GM12872 (cell line): ENCODE measurements around the gene ILF2.

Experiments used
- TF ChIP-seq, protein P1 (sequence below): IDR thresholded peaks from 3 replicates; pipeline ENCODE4 v1.5.1; 2011; ENCODE audit warnings: low read depth, mild to moderate bottlenecking, low read length, moderate library complexity; ENCODE audit not compliant: insufficient read depth

The ILF2 gene

DNA sequence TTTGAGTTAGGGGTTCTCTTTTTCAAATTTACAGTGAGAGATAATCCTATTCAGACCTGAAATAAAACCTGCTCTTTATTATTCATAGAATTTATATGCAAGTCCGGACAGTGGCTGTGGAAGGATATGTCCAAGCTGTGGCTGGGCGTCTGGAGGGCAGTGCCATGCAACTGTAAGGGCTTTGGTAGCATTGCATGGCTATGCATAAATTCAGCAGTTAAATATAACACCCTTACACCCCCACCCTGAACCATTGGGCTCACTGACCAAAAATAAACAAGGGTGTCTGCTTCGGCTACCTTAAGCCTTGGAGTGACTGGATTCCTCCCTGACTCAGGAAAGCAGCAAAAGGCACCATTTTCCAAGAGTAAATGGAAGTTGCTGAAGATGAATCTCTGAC, 31.5 kb downstream of the ILF2 start:
- TF ChIP-seq, protein P1, sequence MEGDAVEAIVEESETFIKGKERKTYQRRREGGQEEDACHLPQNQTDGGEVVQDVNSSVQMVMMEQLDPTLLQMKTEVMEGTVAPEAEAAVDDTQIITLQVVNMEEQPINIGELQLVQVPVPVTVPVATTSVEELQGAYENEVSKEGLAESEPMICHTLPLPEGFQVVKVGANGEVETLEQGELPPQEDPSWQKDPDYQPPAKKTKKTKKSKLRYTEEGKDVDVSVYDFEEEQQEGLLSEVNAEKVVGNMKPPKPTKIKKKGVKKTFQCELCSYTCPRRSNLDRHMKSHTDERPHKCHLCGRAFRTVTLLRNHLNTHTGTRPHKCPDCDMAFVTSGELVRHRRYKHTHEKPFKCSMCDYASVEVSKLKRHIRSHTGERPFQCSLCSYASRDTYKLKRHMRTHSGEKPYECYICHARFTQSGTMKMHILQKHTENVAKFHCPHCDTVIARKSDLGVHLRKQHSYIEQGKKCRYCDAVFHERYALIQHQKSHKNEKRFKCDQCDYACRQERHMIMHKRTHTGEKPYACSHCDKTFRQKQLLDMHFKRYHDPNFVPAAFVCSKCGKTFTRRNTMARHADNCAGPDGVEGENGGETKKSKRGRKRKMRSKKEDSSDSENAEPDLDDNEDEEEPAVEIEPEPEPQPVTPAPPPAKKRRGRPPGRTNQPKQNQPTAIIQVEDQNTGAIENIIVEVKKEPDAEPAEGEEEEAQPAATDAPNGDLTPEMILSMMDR: no peak

DNA sequence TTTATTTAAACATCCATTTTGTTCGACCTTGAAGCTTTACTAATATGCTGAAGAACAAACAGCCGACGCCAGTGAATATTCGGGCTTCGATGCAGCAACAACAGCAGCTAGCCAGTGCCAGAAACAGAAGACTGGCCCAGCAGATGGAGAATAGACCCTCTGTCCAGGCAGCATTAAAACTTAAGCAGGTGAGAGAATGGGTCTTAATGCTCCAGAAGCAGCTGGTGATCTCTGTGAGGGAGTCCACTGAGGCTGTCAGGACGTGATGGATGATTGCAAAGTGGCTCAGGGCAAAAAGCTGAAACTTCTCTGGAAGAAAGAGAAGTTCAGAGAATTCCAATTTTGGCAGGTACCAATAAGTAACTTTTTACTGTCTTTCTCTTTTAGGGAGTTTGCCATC, 32.5 kb downstream of the ILF2 start:
- TF ChIP-seq, protein P1: no peak

DNA sequence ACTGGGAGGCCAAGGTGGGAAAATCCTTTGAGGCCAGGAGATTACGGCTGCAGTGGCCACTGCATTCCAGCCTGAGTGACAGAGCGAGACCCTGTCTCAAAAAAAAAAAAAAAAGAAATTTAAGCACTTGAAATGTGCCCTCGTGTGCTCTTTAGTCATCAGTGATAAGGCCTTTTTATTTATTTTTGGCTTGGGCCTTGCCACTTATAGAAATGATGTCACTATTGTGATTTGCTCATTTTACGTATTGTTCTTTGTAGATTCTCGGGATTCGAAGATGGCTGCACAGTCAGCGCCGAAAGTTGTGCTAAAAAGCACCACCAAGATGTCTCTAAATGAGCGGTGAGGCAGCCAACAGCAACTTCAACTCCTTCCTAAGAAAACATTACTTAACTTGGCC, 34.5 kb downstream of the ILF2 start:
- TF ChIP-seq, protein P1: no peak

DNA sequence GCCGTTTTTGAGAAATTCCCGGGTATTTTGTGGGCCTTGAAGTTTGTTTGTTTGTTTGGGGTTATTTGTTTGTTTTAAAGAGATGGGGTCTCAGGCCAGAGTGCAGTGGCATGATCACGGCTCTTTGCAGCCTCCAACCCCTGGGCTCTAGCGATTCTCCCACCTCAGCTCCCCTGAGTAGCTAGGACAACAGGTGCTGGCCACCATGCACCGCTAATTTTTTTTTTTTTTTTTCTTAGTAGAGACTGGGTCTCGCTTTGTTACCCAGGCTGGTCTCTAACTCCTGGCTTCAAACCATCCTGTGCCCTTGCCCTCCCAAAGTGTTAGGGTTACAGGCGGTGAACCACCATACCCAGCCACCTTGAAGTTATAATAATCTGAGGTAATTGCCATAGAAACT, 34.9 kb downstream of the ILF2 start:
- TF ChIP-seq, protein P1: no peak

DNA sequence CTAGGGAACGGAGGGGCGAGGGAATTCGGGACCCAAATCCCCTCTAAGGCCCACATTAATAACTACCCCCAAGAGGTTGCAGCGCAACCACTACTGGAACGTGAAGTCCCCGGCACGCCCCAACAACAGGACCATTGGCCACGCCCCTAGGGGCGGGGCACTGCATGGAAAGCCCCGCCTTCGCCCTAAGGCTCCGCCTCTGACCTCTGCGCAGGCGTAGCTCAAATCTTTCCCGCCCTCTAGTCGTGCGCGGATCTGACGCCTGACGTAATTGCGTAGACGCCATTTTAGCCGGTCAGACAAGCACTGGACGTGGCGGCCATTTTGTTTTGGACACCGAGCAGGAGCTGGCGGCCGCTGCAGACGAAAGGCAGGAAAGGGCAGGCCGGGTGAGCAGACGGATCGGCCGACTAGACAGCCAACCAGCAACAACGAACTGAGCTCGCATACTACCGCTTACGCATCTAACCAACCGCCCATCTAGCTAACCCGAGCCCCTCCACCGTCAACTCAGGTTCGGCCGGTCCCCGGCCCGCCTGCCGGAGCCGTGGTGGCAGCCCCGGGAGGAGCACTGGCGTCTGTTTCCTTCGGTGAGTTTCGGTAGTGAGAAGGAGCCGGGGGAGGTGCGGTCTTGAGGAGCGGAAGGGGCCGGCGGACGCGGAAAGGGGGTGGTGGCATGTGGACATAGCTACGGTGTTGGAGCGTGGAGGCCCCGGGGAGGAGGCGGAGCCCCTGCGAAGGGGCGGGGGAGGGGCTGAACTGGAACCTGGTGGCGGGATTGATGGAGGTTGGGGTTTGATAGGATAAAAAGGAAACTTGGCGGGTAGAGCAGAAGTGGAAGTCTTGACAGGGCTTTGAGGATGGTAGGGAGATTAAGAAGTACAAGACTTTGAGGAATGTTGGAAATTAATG, 36.8 kb downstream of the ILF2 start, which contains the start of gene CHTOP:
Gene CHTOP, plus strand, starts transcription at position 313 of the 912 bp plus-strand sequence. CDS start 2,523 bp downstream, outside the sequence.
- TF ChIP-seq, protein P1: no peak

DNA sequence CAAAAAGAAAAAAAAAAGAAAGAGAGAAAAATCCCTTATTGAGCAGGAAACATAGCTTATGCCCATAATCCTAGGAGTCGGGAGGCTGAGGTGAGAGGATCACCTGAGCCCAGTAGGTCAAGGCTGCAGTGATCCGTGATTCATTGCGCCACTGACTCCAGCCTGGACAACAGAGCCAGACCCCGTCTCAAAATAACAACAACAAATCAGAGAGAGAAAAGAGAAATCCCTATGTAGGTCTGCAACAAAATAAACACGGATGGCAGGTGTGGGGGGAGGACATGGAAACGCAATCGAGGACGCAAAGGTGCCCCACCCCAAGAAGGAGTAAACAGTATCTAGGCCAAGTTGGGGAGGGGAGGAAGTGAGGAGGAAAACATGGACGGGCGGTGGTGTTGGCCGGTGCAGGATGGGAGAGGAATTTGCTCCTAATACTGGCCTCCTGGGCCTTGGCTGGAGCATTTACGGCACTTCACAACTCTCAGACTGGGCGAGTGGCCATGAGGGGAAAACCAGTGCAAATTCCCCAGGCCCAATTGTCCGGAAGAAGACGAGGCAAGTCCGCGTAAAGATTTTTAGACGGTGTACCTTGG, 37.5 kb downstream of the ILF2 start:
- TF ChIP-seq, protein P1: no peak

DNA sequence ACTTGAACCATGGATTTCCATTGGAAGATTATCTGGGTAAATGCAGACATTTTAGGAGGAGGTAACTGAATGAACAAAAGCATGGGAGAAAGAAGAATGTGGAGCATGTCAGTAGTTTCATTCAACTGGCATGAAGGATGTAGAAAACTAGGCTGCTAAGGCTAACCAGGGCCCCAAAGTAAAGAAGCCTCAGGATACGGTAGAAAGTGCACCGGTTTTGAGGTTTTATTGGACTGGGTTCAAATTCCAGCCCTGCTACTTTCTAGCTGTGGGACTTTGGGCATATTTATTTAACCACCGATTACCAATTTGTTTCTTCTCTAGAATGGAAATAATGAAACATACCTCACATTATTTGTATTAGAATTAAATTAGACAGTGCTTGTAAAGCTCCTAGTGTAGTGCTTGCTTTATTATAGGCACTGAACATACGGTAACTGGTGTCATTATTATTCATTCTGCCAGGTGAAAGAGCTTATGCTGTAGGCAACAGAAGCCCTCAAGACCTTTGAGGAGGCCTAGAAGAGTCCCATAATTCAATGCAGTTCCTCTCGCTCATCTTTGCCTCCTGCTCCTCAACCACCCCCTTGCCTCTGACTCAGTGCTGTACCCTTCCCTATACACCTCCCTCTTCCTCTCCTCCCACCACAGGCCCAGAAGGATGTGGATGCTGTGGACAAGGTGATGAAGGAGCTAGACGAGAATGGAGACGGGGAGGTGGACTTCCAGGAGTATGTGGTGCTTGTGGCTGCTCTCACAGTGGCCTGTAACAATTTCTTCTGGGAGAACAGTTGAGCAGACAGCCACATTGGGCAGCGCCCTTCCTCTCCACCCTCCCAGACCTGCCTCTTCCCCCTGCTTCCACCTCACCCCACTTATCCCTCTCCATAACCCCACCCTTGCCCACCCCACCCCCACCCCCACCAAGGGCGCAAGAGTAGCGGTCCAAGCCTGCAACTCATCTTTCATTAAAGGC, 39.5 kb downstream of the ILF2 start:
- TF ChIP-seq, protein P1: no peak
